CD4-positive, alpha-beta T cell treated with Interferon gamma for 1 hour (primary cell): ENCODE data around the gene SMPD1.

Experiments used
- DNase-seq: peaks from one replicate; pipeline ENCODE4 v3.0.0-alpha.2; 2020

The SMPD1 gene

DNA sequence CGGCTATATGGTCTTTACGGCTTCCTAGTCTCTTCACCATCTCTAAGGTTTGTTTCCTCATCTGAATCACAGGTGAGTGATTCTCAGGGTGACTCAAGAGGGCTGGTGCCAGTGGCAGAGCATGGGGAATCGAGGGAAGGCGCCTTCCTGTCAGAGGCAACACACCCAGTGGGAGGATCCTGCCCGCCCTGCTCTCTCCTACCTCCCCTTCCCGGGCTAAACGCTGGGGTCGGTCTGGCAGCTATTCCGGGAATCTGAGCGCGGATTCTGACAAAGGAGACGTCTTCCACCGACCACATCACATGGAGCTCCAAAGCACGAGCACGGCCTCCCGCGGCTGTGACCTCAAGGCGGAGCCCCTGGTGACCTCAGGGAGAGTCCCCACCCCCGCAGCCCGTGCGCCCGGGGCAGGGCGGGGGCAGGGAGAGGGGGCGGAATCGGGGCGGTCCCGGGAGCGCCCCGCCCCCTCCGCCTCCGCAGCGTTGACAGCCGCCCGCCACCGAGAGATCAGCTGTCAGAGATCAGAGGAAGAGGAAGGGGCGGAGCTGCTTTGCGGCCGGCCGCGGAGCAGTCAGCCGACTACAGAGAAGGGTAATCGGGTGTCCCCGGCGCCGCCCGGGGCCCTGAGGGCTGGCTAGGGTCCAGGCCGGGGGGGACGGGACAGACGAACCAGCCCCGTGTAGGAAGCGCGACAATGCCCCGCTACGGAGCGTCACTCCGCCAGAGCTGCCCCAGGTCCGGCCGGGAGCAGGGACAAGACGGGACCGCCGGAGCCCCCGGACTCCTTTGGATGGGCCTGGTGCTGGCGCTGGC lies at the start of gene SMPD1:
SMPD1 (plus strand) TSS at position 570 of the 813 bp plus-strand sequence; CDS start at position 695, 125 bp downstream.
- DNase-seq, result peak; percentile 96

DNA sequence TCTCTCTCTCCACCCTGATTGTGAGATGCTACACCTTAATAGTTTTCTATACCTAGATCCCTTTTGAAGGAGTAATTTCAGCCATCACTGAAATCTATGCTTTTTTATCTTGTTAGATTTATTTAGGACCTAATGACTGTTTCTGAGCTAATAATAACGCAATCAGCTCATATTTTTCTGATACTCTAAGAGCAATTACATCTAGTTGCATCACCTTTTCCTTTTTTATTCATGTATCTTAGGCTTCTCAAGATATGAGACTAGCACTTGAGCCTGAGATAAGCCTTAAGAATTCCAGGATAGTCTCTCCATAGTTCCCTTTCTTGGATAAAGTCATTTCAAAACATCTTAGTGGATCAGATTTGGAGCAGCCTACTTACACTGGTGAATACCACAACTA lies 44.9 kb upstream of the SMPD1 start:
- no peak for DNase-seq

DNA sequence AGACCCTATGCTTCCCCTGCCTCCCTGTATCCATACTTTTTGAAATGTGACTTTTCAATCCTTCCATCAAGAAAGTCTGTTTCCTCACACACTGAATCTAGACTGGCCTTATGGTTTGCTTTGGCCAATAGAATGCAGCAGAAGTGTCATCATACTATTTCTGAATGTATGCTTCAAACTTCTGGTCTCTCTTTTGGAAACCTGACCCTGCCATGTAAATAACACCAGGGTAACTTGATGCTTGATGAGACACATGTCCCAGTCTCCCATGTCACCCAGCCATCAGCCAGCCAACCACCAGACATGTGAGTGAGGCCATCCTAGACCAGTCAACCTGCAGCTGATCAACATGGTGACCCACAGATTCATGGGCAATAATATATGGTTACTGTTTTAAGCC lies 40.2 kb upstream of the SMPD1 start:
- no peak for DNase-seq

DNA sequence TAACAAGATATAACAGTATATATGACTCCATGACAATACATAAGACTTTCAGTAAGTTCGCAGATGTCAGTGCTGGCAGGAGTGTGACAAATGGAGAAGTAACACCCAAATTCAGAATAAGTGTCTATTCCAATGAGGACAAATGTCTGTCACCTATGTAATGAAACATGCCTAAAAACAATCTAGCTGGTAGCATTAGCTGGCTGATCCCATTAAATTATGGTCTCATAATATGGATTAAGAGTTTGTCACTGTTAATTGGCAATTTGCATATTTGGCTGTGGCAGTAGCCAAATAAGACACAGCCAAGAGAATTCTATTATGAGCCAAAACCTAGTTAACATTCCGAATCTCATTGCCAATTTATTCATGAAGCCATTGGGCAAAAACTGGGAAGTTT lies 39.8 kb upstream of the SMPD1 start:
- DNase-seq, result no peak

DNA sequence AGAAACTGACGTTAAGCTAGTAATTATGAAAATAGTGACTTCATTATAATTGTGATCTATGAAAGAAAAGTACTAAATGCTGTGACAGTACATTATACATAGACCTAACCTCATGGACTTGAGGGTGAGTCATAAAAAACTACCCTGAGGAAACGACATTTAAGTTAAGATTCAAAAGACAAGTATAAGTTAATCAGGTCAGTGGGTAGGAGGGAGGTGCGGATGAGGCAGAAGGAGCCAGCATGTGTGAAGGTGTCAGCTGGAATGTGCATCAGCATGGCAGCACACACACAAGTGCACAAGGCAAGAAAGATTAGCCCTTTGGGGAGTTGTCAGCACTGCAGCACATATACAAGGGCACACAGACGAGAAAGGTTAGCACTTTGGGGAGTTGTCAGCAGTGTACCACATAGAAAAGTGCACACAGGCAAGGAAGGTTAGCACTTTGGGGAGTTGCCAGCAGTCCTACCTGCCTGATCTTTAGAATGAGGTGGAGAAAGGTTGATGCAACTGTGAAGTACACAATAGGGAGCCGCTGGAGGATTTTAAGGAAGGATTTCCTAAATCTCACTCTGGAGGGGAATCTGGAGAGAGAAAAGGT lies 38.4 kb upstream of the SMPD1 start:
- no peak for DNase-seq

DNA sequence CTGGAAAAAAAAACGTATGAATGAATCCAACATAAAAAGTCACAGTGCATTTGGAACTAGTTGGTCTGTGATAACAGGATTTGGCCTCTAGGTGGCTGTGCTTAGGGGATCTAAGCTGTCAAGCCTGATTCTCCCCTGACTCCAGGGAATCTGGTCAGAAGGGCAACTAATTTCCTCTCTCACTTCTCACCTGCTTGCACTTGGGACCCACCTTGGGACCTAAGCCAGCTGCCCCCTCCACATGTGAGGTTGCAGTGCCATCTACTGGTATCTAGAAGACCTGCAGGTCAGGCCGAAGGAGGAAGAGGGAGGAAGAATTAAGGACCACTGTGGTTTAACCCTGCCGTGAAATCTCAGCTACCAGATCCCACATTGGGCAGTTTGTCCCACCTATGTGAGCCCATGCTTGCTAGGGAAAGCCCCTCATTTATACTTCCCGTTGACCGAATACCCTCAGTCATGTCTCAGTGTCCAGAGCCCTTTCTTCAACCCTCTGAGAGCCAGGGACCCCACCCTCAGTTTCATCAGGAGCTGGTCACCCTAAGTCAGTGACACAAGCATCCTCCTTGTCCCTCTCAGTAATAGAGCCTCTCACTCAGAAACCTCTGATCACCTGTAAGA lies 36.8 kb upstream of the SMPD1 start:
- DNase-seq, result peak; percentile 49

DNA sequence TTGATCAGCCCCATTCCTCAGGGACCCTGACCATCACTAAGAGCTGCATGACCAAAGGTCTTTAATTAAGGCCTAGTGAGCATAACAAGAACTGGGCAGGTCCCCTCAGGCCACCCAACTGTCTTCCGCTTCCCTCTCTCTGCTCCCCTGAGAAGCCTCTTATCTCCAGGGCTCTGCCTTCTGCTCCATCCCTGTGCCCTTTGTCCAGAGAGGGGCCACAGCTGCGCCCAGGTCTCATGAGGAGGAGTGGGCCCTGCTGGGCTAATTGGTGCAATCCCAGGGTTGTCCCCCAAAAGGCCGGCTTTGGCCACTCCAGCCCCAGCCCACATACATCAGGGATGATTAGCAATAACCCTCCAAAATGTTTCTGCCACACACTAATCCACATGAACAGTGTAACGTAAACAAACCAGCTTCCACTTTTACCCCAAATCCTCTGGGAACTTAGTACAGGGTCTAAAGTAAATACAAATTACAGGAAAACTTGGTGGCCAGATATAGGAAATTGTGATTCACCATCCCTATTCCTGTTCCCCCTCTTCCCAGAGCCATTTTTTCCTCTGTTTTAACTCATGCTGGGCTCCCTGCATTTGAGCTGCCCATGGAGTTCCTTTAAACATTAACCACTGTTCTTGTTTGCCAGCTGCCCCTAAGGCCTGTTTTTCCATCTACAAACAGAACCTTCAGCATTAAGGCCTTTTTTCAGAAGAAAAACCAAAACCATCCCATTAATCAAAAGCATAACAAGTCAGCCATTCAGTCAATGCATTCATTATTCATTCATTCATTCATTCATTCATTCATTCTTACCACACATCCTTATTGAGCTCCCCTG lies 35.4 kb upstream of the SMPD1 start:
- DNase-seq, result no peak

DNA sequence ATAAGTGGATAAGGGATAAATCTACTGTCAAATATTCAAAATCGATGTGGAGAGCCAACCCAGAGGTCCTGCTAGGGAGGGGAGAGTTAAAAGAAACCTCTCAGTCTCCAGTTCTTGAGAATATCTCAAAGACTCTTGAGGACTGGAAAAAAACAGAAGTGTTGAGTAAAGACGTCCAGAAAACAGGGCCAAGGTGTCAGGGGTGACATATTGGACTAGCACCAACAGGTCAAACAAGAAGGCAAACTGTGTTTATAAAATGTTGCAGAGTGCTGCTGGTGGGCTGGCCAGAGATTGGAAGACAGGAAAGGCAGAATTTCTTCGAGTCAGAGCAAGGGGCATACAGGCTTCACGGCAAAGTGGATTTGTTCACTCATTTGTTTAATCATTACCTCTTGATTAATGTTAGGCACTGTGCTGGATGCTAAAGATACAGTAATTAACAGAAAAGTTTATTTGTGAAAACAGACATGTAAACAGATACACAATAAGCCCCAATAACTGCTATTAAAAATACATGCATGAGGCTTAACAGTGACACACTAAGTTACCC lies 33.7 kb upstream of the SMPD1 start:
- DNase-seq, result no peak

DNA sequence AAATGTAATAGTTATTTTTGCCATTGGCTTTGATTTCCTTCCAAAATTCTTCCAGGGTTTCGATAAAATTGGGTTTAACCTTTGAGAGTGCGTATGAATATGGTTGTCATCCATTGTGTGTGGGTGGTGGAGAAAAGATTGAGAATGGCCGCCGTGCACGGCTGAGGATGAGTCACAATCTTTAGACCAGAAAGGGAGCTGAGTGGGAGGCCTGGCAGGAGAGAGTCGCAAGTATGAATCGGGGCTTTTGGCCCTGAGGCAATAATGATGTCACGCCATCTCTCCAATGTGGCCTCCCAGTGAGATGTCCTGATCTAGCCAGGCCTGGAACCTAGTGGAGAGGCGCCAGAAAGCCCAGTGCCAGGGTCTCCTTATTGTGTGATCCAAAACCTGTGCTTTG lies 33.1 kb upstream of the SMPD1 start:
- no peak for DNase-seq

DNA sequence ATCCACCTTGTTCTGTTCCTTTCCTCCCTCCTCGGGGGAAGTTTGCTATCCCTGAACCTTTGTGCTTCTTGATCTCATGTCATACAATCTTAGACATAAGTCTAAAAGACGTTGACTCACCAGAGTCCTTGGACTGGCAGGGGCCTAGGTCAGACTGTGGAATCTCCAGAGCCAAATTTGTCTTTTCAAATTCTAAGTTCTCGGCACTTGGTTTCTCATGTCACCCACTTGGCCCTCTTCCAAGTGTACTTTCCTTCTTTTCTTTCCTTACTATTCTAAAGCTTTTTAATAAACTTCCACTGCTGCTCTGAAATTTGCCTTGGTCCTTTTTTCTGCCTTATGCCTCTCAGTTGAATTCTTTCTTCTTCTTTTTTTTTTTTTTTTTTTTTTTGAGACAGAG lies 30.1 kb upstream of the SMPD1 start:
- DNase-seq, result no peak

DNA sequence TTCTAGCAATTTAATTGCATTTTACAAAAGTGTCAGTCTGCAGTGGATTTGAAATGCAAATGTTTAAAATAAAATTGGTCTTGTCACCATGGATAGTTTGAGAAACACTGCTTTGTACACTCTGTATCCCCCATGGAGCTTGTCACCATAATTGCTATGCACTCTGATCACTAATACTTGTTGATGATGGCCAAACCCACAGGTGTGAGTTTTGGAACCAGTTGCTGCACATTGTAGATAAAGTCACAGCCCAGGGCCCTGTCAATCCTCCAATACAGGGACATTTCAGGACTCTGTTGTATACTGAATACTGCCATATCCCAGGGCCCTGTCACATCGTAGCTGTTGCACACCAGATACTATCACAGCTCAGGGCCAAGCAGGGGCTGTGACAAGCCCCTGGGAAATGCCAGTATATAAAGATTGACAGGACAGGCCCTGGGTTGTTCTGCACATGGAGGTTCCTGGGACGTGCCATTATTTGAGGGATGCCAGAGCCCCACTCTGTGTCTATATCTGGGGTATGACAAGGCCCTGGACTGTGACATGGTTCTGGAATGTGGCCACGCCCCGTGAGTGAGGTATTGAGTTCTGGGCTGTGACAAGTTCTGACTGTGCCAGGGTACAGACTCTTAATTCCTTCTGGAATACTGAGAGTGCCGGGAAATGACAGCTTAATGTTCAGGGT lies 27.9 kb upstream of the SMPD1 start:
- no peak for DNase-seq

DNA sequence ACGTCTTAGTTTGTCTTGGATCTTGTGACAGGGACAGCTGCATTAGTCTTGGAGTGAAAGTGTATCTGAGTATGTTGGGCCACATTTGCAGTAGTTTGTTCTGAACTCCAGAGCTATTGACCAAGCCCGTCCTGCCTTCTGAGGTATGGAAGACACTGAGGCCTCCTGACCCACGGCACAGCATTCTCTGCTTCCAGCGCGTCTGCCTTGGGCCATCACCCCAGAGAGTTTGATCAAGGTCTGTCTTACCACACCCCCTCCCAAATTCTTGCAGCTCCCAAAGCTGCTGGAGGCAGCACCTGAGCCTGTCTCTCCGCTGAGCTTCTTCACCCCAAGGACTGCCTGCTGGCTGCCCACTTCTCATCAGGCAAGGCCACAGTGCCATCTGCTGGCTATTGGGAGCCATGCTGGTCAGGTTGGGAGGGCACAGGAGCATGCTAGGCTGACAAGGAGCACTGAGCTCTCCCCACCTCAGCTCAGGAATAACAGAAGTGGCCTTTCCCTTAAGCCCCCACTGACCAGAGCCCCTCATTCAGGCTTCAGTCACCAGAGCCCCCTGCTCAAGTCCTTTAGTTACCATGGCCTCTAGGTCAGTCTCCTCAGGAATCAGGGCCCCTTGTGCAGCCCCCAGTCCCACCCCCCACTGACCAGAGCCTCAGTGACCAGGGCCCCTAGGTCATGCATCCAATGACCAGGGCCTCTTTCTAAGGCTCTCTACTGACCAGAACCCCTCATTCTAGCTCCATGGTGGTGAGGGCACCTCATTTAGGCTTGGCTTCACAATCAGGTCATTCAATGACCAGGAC lies 27.2 kb upstream of the SMPD1 start:
- peak; percentile 61 for DNase-seq

DNA sequence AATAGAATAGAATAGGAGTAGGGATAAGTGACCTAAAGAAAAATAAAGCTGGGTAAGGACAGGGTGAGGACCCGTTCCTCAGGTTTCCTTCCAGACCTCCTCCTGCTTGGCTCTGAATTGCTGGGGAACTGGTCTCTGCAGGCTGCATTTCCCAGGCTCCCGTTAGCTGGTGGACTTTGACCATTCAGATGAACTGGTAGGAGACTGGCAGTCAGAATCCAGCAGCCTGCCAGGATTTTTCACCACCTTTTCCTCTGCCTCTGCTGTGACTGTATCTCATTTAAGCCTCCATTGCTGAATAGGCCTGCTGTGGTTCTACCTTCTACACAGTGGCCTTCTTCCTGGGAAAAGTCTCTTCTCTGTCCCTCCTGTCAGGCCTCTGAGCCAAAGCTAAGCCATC lies 24.6 kb upstream of the SMPD1 start:
- DNase-seq, result no peak

DNA sequence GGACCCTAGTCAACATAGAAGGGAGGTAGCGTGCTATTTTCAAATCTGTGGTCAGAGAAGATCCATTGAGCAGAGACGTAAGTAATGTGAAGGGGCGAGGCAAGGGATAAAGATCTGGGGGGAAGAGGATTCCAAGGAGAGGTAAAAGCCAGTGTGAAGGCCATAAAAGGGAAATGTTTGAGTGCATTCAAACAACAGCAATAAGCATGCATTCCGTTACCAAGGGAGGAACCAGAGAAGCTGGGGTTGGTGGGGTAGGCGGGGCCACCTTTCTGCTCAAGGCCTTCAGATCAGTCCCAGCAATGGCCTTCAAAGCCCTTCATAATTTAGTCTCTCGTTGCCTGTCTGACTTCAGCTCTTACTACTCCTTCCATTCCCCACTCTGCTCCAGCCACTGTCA lies 18.4 kb upstream of the SMPD1 start:
- DNase-seq, result no peak

DNA sequence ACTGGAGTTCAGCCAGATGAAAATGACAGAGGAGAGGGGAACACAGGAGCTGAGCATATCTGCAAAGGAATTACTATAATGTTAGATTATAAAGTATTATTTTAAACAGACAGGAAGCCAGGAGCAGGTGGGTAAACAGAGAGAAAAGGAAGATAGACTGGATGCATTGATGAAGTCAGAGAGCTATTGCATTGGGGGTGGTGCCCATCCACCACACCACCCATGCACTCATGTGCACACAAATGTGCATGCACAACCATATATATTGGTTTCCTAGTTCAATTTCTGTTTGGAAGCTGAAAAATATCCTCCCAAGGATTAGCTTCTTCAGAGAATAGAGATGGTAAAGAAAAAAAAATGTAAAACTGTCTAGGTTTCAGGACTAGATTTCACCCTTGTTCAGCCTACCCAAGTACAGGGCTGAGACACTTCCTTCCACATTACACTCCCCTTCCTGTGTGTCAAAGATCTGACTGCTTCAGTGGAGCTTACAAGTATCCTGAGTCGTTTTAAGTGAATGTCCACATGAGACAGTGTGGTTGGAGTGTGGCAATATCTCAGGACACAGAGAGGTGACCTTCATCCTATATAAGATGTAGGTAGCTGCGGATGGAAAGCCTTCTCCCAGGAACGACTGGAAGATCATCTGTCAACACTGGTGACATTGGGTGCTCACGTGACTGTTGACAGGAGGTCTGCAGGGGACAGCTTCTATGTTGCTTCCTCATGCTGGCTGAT lies 12.2 kb upstream of the SMPD1 start:
- no peak for DNase-seq

DNA sequence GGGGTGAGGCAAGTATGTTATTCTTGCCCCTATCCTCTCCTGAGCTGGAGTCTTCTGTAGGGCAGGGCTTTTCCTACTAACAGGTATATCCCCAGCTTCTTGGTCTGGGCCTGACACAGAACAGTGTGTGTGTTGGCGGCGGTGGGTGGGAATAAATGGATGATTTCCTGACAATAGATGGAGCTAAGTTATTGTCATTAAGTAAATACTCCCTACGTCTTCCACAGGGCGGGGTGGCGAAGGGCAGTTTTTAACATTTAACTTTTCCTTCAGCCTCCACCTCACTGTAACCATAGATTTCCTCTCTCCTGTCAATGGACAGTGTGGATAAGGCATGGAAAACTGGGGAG lies 11.7 kb upstream of the SMPD1 start:
- DNase-seq, result no peak

DNA sequence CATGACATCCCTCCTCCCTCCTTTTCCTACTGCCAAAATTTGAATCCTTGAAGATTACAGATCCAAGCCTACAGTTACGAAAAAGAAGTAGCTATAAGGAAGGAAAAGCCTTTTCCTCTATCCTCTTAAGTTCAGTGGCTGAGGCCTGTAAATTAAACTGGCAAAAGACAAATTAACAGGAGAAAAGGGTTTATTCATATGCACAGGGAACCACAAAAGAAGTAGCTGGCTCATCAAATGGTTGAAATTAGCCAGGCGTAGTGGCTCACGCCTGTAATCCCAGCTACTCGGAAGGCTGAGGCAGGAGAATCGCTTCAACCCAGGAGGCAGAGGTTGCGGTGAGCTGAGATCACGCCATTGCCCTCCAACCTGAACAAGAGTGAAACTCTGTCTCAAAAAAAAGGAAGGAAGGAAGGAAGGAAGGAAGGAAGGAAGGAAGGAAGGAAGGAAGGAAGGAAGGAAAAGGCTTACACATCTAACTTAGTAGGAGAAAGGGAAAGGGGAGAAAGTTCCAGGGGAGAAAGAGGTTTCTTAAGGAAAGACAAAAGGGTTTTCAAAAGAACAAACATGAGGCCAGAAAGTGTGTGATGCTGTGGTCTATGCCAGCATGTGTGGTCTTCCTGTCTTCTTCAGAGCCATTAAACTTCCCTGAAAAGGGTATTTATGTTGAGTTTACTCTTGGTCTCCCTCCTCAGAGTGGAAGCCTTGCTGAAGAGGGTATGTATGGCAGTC lies 5.1 kb upstream of the SMPD1 start:
- no peak for DNase-seq

DNA sequence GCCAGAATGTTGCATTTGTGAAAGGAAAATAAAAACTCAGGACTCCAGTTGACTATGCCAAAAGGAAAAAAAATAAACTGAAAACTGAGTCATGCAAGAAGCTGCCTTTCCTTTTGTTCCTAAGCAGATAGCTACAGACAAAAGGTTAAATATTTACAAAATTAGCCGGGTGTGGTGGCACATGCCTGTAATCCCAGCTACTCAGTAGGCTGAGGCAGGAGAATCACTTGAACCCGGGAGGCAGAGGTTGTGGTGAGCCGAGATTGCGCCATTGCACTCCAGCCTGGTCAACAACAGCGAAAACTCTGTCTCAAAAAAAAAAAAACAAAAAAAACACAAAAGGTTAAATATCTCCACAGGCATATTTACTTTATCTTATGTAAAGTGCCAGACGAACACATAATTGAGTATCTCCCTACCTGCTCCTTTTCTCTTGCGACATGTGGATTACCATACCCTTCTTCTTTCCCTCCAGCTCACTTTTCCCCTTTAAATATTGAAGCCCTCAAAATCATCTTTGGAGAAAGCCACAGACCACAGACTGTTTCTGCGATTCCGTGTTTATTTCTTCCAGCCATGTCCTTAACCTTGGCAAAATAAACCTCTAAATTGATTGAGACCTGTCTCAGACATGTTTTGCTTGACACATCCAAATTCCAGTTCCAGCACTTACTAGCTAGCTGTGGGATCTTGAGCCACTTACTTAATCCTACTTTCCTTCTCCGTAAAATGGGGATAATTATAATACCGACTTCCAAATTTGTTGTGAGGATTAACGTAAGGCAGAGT lies 2.3 kb upstream of the SMPD1 start:
- no peak for DNase-seq

DNA sequence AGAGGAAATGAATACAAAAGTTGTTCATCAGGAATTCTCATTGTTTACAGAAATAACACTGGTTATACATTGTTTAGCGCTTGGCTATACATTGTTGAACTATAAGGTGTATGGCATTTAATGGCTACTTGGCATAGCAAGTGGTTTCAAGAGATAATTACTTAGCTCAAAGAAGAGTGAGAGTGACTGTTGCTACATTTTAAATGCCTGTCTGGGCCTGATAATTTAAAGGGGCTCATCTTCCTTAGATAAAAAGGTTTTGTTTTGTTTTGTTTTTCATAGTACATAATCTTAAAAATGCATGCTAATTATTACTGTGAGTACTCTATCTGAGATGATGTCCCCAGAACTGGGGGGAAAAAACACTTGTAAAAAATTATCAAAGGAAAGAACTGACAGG lies 1.5 kb upstream of the SMPD1 start:
- no peak for DNase-seq
